Panc1 (cell line): Measurements from ENCODE around the gene SLU7.

ENCODE experiments used
- POLR2AphosphoS5 ChIP-seq: IDR thresholded peaks from 2 replicates; pipeline ENCODE4 v1.6.1; 2012; ENCODE audit warnings: mild to moderate bottlenecking, low read depth, low read length, moderate library complexity
- SIN3A ChIP-seq: IDR thresholded peaks from 2 replicates; pipeline ENCODE4 v1.6.1; 2012; ENCODE audit warnings: low read depth, mild to moderate bottlenecking, low read length, moderate library complexity, borderline replicate concordance; ENCODE audit not compliant: insufficient read depth
- TF ChIP-seq, protein P1 (sequence below): fragments of 450-650 bp; IDR thresholded peaks from 2 replicates; pipeline ENCODE4 v1.5.1; 2017; ENCODE audit warnings: mild to moderate bottlenecking
- TF ChIP-seq, protein P2 (sequence below), 2 experiments: IDR thresholded peaks; 2 replicates each; pipeline ENCODE4 v1.6.1; 2011 to 2012; ENCODE audit warnings: low read depth in 2 of 2, control low read depth in 1 of 2, low read length in 1 of 2, mild to moderate bottlenecking in 1 of 2, moderate library complexity in 1 of 2; ENCODE audit not compliant: insufficient read depth in 1 of 2

DNA sequence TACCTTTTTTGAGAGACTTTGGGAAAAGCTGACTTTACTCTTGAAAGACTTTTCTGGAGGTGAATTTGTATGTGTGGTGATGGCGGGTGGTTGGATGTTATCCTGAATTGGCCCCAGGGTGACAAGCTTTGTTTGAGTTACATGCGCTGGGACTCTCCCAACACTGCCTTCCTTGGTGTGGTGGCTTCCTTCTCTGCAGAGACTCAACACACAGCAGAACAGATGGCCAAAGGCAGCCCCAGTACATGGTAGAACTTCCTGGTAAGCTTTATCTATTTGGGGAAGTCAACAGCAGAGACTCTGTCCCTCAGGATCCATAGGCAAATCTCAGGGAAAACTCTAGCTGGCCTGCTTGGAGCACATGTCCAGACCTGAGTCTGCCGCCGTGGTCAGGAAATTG lies 66.6 kb downstream of the SLU7 start:
- TF ChIP-seq, protein P1, sequence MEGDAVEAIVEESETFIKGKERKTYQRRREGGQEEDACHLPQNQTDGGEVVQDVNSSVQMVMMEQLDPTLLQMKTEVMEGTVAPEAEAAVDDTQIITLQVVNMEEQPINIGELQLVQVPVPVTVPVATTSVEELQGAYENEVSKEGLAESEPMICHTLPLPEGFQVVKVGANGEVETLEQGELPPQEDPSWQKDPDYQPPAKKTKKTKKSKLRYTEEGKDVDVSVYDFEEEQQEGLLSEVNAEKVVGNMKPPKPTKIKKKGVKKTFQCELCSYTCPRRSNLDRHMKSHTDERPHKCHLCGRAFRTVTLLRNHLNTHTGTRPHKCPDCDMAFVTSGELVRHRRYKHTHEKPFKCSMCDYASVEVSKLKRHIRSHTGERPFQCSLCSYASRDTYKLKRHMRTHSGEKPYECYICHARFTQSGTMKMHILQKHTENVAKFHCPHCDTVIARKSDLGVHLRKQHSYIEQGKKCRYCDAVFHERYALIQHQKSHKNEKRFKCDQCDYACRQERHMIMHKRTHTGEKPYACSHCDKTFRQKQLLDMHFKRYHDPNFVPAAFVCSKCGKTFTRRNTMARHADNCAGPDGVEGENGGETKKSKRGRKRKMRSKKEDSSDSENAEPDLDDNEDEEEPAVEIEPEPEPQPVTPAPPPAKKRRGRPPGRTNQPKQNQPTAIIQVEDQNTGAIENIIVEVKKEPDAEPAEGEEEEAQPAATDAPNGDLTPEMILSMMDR, result no peak
- TF ChIP-seq, protein P2, sequence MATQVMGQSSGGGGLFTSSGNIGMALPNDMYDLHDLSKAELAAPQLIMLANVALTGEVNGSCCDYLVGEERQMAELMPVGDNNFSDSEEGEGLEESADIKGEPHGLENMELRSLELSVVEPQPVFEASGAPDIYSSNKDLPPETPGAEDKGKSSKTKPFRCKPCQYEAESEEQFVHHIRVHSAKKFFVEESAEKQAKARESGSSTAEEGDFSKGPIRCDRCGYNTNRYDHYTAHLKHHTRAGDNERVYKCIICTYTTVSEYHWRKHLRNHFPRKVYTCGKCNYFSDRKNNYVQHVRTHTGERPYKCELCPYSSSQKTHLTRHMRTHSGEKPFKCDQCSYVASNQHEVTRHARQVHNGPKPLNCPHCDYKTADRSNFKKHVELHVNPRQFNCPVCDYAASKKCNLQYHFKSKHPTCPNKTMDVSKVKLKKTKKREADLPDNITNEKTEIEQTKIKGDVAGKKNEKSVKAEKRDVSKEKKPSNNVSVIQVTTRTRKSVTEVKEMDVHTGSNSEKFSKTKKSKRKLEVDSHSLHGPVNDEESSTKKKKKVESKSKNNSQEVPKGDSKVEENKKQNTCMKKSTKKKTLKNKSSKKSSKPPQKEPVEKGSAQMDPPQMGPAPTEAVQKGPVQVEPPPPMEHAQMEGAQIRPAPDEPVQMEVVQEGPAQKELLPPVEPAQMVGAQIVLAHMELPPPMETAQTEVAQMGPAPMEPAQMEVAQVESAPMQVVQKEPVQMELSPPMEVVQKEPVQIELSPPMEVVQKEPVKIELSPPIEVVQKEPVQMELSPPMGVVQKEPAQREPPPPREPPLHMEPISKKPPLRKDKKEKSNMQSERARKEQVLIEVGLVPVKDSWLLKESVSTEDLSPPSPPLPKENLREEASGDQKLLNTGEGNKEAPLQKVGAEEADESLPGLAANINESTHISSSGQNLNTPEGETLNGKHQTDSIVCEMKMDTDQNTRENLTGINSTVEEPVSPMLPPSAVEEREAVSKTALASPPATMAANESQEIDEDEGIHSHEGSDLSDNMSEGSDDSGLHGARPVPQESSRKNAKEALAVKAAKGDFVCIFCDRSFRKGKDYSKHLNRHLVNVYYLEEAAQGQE (IDR thresholded peaks at IDR 0.05; ENCODE audit: insufficient read depth in 1 of 2, low read depth in 2 of 2, low read length in 1 of 2), result no peak
- no peak for TF ChIP-seq POLR2AphosphoS5
- TF ChIP-seq SIN3A, result no peak
